Measurements from ENCODE around the gene TDP2.

The TDP2 gene, protein sequence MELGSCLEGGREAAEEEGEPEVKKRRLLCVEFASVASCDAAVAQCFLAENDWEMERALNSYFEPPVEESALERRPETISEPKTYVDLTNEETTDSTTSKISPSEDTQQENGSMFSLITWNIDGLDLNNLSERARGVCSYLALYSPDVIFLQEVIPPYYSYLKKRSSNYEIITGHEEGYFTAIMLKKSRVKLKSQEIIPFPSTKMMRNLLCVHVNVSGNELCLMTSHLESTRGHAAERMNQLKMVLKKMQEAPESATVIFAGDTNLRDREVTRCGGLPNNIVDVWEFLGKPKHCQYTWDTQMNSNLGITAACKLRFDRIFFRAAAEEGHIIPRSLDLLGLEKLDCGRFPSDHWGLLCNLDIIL

DNA sequence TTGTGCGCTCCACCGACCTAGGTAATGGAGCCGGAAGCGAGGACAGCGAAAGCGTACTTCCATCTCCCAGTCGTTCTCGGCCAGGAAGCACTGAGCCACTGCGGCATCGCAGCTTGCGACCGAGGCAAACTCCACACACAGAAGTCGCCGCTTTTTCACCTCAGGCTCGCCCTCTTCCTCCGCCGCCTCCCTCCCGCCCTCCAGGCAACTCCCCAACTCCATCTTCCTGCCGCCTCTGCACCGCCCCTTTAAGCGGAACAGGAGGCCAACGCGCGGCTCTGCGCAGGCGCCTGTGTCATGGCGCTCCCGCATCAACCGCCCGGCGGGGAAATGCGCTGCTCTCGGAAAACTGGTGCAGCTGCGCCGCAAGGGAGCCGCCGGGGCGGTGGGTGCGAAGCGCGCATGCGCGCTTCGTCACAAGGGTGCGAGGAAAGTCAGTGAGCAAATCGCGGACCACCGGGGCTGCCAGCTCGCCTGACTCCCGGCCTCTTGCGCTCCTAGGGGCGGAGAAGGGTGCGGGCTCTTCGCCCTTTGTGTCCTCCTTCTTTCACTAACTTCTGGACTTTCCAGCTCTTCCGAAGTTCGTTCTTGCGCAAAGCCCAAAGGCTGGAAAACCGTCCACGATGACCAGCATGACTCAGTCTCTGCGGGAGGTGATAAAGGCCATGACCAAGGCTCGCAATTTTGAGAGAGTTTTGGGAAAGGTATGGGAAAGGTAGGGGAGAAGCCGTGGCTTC is at the start of gene TDP2, which contains the start of gene ACOT13:
Gene TDP2, minus strand, starts transcription at position 259 of the 737 bp plus-strand sequence. Its CDS starts 37 bp downstream, at position 222.
Gene ACOT13, plus strand, starts transcription at position 437 of the 737 bp plus-strand sequence. Its CDS starts 187 bp downstream, at position 624.
- DNase-seq (ENCODE audit: low spot score), result peak; percentile 99

GRCh38 chr6:24710519-24711303 is 44.0 kb upstream of the TDP2 start:
- DNase-seq (ENCODE audit: low spot score), result no peak

DNA sequence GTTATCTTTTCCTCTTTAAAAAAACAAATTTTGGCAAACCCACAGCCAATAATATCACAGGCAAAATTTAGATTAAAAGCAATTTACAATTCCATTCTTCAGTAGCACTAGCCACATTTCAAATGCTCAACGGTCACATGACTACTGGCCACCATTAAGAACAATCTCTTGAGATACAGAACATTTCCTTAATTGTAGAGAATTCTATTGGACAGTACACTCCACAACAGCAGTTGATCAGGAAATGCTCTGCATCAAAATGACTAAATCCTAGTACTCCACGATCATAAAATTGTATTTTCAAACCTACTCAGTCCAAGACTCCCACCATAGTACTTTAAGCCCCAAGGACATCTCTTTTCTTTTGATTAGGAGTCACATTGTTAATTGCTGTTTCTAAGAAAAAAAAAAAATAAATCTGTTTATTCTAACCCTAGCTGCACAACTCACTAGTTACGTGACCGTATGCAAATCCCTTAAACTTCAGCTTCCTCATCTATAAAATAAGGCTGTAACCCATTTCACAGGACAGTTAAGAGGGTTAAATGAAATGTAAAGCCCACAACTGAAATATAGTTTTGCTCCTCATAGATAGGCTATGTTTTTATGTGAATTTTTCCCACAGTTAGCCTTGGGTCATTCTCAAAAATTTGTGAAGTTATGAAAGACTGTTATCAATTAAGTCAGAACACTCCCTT is 42.5 kb upstream of the TDP2 start:
- no peak for DNase-seq (ENCODE audit: low spot score)

GRCh38 chr6:24708612-24709011 is 41.9 kb upstream of the TDP2 start:
- no peak for DNase-seq (ENCODE audit: low spot score)

DNA sequence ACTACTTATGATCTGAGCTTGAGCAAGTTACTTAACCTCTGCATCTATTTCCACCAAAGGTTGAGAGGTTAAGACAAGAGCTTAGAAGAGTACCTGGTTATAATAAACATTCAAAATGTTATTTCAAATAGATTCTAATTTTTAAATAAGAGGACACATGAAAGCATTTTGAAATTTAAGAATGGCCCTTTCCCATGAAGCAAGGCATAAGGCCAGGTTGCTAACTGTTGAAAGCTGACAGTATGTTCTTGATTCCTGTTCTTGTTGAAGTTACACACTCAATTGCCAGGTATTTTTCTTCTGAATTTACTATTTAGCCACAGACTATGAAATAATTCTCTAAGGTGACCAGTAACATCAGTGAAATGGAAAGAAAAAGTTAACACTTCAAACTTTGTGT is 37.8 kb upstream of the TDP2 start:
- DNase-seq (ENCODE audit: low spot score), result no peak

DNA sequence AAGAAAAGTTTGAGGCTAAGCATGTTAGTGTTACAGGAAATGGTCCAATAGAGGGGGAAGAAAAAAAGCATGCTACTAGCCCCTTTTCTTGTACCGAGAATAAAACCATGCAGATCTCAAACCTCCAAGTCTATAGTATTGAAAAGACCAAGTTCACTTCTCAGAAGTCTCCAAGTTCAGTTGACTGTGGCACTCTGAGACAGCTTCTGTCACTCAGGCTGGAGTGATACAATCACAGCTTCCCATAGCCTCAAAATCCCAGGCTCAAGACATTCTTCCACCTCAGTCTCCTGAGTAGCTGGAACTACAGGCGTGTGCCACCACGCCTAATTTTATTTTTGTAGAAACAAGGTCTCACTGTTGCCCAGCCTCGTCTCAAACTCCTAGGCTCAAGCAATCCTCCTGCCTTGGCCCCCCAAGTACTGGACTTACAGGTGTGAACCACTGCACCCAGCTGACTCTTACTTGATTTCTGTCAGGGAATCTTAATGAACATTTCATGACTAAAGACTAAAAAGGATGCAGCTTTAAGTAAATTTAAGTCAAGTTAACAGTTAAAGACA is 36.1 kb upstream of the TDP2 start:
- DNase-seq (ENCODE audit: low spot score), result no peak

DNA sequence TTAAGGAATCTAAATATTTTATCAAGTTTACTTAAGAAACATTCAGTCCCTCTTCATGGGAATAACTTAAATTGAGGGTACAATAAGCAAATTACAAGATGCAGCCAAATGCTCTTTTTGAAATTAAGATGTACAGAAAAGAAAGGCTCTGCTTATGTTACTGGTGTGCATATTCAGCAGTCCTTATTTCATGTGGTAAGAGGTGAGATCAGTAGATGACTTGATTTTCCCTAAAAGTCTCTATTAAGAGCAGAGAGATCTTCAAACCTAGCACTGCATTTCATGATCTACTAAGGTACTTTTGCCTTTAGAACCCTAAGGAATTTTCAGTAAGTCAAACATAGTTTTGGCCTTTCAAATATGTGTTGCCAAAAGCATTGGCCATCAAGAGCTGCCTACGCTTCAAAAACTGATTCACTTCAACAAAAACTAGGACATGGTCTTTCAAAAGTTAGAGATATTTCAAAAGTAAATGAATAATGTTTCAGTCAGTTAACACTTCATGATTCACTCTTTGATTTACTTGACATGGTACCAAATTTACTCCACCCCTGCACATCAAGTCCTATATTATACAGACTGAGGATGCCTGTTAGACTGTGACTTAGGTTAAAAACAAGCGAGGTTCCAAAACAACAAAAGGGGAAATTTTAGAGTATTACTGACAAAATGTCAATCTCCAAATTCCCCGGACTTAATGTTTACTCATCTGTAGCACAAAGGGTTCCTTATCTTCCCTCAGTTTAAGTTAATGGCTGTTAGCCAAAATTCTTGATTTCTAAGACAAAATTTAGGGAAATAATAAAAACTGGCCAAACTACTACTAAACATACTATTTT is 33.0 kb upstream of the TDP2 start:
- no peak for DNase-seq (ENCODE audit: low spot score)

GRCh38 chr6:24696097-24696496 is 29.4 kb upstream of the TDP2 start:
- no peak for DNase-seq (ENCODE audit: low spot score)

GRCh38 chr6:24695635-24696034 is 28.9 kb upstream of the TDP2 start:
- DNase-seq (ENCODE audit: low spot score), result peak; percentile 75

DNA sequence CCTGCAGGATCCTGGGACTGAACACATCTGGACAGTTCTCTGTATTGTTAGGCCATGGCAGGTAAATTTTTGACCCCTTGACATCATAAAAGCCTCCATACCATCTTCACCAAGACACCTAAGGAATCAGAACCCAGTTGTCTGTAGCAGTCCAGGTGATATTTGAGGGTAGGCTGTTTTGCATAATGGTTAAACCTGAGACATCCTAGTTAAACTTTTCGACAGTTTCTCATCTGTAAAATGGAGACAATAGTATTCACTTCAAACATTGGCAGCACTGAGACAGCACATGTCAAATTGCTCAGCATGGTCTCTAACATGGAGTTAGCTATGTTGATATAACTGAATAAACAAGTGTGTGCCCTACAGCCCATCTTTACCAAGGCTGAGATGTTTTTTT is 27.5 kb upstream of the TDP2 start:
- DNase-seq (ENCODE audit: low spot score), result no peak

- no peak for DNase-seq (ENCODE audit: low spot score)
Measured at GRCh38 chr6:24692848-24693592, 26.3 kb upstream of the TDP2 start.

GRCh38 chr6:24692415-24692814 is 25.7 kb upstream of the TDP2 start:
- no peak for DNase-seq (ENCODE audit: low spot score)

DNA sequence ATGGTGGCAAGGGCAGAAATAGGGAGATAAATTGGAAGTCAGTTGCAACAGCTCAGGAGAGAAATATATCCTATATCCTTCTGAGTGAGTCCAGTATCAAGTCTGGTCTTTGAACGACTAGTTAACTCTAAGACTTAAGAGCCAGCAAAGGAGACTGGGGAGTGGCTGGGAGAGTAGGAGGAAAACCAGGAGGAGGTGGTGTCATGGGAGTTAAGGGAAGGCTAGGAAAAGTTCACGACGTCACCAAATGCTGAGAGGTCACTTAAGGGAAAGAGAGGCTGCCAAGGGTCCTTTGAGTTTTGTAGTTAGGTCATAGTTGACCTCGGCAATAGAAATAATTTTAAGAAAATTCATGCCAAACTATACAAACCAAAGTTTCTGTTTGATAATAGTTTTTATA is 25.3 kb upstream of the TDP2 start:
- DNase-seq (ENCODE audit: low spot score), result no peak

- DNase-seq (ENCODE audit: low spot score), result no peak
Measured at GRCh38 chr6:24691550-24691949, 24.9 kb upstream of the TDP2 start.

DNA sequence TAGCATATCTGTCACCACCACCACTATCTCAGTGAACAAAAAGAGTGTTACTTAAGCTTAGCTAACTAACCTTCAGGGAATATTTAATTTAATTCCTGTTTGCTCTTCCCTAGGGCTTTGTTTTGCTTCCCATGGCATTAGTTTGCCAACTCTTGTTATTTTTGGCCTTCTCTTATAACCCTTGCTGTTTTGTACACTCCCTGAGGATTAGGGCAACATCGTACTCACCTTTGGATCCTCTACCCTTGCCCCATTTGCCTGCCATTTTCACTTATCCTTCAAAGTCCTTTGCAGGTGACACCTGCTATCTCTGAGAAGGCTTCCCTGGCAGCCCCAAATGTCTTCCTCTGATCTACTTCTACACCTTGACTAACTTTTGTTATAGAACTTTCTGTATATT is 23.9 kb upstream of the TDP2 start:
- no peak for DNase-seq (ENCODE audit: low spot score)

DNA sequence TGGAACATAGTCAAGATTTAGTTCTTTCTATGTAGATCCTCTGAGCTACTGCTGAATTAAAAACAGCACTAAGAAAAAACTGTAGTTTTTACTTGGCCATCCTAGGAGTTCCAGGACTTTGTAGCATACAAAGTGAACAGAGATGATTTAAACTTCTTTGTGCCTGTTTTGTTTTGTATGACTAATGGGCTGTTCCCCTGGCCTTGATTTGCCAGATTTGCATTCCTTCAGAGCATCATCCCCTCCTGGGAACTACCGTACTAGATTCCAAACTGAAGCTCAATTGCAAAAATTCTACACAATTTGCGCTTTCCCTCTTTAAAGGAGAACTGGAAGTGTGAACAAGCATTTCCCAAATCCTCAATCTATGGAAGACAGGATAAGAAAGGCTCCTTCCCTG is 23.3 kb upstream of the TDP2 start:
- no peak for DNase-seq (ENCODE audit: low spot score)

DNA sequence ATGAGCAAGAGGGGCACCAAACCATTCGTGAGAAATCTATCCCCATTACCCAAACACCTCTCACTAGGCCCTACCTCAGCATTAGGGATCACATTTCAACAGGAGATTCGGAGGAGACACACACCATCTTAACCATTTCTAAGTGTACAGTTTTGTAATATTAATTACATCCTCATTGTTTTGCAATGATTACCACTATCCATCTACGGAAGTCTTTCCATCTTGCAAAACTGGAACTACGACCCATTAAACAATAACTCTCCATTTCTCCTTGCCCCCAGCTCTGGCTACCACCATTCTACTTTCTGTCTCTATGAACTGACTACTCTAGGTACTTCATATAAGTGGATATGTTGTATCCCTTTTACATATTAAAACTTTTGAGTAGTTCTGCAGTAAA is 20.2 kb upstream of the TDP2 start:
- no peak for DNase-seq (ENCODE audit: low spot score)

- DNase-seq (ENCODE audit: low spot score), result no peak
Measured at GRCh38 chr6:24686408-24686807, 19.7 kb upstream of the TDP2 start.

GRCh38 chr6:24683297-24684296 is 16.9 kb upstream of the TDP2 start:
- DNase-seq (ENCODE audit: low spot score), result no peak
